NCI-H1930 (cell line): Measurements from ENCODE around the gene PIEZO1.
A peak's percentile ranks its signal among the peaks of the same experiment; 100 is the strongest.
"Not testable (repeated sequence)": the region's sequence is repeated elsewhere in the genome, so short reads cannot be mapped to it uniquely, and the experiment has no call there.

Experiments
- DNase-seq, 2 experiments: peaks; one replicate each; lab custom pipeline; 2025; lab: John Stamatoyannopoulos, UW

The PIEZO1 gene

GRCh38 chr16:88805340-88805715 lies 20.3 kb upstream of the PIEZO1 start:
- no peak for DNase-seq

DNA sequence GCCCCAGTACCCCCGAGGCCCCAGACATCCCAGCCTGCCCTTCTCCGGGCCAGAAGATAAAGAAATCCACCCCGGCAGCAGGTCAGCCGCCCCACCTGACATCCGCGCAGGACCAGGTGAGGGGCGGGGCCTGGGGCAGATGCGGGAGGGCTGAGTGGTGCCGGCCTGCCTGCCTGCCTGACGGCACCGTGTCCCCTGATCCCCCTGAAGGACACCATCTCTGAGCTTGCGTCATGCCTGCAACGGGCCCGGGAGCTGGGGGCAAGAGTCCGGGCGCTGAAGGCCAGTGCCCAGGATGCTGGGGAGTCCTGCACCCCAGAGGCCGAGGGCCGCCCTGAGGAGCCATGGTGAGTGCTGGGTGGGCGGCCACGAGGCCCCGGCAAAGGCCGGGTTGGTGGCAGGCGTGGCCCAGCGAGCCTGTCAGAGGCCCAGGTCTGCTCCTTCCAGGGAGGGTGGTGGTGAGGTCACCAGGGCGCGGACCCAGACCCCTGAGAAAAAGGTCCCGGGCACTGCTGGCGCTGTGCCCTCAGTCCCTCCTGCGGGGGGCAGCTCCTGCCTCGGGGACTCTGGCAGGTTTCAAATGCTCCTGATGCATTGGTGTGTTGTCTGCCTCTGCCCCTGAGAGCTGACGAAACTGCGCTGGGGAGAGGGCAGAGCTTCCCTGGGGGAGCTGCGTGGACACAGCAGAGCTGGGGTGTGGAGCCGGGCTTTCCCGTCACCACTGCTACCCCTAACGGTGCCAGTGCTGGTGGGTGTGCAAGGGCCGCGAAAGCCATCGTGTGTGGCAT lies 19.7 kb upstream of the PIEZO1 start:
- no peak for DNase-seq

- no peak for DNase-seq
Observed at GRCh38 chr16:88804173-88804551, 19.1 kb upstream of the PIEZO1 start.

DNA sequence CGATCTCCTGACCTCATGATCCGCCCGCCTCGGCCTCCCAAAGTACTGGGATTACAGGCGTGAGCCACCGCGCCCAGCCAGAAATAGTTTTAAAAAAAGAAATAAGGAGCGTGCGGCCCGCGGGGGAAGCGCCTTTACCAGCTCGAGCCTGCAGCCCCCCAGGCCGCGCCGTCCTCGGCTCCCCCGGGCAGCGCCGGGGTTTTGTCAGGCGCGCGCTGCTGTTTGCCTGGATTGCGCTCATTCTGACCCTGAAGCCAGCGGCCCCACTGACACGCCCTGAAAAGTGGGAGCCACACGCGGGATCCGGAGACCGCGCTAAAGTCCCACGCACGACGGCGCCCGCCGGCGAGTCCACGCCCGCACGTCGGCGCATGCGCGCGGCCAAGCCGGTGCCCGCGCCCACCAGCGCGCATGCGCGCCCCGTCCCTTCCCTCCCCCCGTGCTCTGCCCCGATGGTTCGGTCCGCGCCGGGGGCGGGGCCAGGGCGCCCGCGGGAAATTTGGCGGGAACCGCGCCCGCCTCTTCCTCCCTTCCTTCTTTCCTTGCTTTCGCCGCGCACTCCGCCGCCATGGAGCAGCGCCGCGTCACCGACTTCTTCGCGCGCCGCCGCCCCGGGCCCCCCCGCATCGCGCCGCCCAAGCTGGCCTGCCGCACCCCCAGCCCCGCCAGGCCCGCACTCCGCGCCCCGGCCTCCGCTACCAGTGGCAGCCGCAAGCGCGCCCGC lies 18.4 kb upstream of the PIEZO1 start, which contains the start of gene CDT1:
Gene CDT1, plus strand, starts transcription at position 526 of the 724 bp plus-strand sequence. Its CDS starts 43 bp downstream, at position 569.
- DNase-seq = peak; percentile 38 to 76

- no peak for DNase-seq
Observed at GRCh38 chr16:88800277-88800592, 15.2 kb upstream of the PIEZO1 start.

- no peak for DNase-seq
Observed at GRCh38 chr16:88799569-88800276, 14.7 kb upstream of the PIEZO1 start.

- DNase-seq = no peak
Observed at GRCh38 chr16:88798772-88799455, 13.9 kb upstream of the PIEZO1 start.

DNA sequence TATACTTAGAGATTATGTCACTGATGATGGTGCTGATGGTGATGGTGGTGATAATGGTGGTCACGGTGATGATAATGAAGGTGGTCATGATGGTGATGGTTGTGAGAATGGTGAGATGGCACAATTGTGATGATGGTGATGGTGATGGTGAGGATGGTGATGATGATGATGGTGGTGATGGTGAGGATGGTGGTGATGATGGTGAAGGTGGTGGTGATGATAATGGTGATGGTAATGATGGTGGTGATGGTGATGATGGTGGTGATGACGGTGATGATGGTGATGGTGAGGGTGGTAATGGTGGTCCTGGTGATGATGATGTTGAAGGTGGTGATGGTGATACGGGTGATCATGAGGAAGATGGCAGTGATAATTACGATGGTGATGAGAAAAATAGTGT lies 13.1 kb upstream of the PIEZO1 start:
- DNase-seq = no peak

DNA sequence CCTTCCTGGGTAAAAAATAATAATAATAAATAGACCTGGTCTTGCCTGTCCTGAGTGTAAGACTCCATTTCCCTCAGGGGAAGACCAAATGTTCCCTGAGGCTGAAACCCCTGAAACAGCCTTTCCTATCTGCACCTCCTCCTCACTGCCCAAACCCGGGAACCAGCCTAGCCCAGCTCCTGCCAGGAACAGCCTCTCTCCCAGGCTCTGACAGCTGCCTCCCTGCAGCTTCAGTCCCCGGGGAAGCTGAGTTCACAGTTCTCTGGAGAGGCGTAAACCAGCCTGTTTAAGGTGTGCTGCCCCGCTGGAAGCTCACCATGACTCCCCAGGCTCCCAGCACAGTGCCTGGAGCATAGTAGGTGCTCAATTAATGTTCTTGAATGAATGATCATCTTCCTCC lies 11.3 kb upstream of the PIEZO1 start:
- DNase-seq = no peak

GRCh38 chr16:88793251-88793954 lies 8.4 kb upstream of the PIEZO1 start:
- DNase-seq = no peak

DNA sequence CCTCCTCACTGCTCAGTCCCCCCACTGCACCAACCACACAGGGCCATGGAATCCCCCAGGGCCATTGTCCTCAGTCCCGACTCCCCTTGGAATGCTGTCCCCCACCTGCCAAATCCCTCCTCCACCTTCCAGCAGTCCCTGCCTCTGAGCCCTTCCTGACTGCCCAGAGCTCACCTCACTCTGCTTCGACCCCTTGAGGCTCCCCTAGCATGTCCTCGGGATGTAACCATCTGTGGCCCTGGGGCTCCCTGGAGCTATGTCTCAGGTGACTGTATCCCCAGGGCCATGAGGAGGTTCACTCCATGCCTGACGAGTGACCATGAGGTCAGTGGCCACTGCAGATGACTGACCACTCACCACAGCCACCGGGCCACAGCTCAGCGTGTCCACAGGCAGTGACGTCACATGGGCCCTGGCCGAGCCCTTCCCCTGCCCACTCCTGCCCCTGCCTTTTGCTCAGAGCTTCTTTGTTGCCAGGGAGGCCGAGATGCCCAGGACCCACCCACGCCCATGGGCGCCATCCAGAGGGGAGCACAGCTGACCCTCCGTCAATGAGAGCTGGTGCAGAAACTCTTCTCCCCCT lies 7.7 kb upstream of the PIEZO1 start:
- no peak for DNase-seq

- DNase-seq = no peak
Observed at GRCh38 chr16:88792078-88792550, 7.1 kb upstream of the PIEZO1 start.

DNA sequence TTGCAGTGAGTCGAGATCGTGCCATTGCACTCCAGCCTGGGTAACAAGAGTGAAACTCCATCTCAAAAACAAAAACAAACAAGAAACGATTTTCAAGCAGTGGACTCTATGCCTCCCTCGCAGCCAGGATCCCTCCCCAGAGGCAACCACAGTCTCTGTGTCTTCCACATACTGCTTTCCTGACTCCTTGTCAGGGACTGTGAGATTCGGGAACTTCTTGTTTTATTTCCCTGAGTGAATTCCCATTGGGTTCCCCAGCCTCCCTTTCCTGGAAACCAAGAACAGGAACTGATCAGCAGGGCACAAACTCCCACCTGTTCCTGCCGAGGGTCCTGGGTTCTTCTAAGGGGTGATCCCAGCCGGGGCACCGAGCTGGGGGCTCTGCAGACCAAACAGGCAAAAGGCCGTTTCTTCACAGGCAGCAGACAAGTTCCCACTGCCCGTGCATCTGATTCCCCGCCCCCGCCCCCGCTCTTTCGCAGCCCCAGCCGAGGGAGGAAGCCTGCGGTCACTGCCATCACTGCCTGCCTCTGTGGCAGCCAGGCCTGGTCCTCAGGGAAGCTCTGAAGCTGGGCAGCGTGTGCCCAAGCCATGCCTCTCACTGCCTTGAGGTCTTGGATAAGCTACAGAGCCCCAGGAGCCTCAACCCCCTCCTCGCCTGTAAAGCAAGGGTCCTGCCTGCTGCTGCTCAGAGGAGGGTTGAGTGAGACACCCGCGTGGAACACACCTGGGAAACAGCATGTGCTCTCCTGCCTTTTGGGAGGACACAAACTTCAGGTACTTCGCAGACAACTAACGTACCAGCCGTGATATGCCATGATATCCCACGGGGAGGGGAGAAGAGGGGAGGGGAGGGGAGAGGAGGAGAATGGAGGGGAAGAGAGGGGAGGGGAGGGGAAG lies 5.5 kb upstream of the PIEZO1 start:
- DNase-seq = no peak

GRCh38 chr16:88789594-88789993 lies 4.6 kb upstream of the PIEZO1 start:
- no peak for DNase-seq

- DNase-seq = not testable (repeated sequence)
Observed at GRCh38 chr16:88788749-88789148, 3.7 kb upstream of the PIEZO1 start.

GRCh38 chr16:88787579-88788314 lies 2.7 kb upstream of the PIEZO1 start:
- no peak for DNase-seq

DNA sequence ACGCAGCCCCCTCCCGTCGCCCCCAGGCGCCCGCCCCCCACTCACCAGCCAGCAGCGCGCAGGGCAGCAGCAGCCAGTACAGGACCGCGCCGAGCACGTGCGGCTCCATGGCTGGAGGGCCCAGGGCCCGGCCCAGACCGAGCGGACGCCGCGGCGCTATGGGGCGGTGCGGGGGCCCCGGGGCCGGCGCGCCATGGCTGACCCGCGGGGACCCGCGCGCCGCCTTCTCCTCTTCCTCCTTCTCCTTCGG lies 239 bp downstream of the PIEZO1 start:
- no peak for DNase-seq

DNA sequence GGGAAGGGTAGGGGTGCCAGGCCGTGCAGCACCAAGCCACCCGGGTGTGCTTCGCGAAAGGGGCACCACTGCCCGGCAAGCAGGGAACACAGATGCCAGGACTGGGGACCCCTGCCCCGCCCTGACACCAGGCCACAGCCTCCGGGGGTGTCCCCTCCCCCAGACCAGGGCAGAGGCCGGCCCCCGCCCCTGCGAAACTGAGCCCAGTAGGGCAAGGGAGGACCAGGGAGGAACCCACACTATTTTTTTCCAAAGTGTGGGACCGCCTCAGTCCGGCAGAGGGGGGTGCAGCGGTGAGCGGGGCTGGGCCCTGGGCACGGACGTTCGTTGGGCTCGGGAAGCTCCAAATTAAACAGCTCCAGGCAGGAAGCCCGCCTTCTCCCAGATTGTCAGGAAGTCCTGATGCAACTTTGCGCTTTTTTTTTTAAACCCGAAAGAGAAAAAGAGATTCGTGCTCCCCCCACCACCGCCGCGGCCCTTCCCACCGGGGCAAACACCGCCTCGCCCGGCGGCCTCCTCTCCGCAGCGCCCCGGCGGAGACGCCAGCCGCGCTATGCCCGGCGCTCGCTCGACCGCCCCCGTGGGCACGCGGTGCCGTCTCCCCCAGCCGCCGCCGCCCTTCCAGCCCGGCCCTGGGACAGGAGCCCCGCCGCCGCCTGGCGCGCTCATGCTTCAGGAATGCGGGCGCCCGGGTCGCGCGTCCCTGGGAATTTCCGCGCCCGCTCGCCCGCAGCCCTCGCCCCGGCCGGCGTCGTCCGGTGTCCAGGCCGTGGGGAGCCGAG lies 755 bp downstream of the PIEZO1 start:
- DNase-seq = no peak
